Putamen (tissue), 1 donor: ENCODE results near the gene SDR42E2.
"Not testable (repeated sequence)": the region's sequence is repeated elsewhere in the genome, so short reads cannot be mapped to it uniquely, and the experiment has no call there.

Source experiments
- DNase-seq: peaks from one replicate; pipeline ENCODE4 v3.0.0-alpha.2; 2016; ENCODE audit warnings: low spot score

Gene SDR42E2

DNA sequence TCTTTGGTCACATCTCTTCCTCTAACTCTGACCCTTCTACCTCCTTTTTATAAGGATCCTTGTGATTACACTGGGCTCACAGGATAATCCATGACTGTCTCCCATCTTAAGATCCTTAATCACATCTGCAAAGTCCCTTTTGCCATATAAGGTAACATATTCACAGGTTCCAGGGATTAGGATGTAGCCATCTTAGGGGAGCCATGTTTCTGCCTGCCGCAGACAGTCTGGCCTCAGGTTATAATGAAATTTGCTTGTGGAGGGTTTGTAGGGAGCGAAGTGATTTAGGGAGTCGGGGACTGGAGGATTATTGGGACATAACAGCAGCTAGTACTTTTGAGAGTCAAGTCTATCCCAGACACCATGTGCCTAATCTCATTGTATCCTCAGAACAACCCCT, 51.5 kb downstream of the SDR42E2 start:
- DNase-seq: no peak

DNA sequence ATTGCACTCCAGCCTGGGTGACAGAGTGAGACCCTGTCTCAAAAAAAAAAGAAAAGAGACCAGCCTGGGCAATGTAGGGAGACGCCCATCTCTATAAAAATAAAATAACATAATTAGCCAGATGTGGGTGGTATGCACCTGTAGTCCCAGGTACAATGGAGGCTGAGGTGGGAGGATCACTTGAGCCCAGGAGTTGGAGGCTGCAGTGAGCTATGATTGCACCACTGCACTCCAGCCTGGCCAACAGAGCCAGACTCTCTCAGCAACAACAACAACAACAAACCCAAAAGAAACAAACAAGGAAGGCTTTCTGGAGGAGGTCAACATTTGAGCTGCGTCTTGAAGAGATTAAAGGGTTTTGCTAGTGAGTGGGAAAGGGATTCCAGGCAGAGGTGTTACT, 52.1 kb downstream of the SDR42E2 start:
- no peak for DNase-seq

DNA sequence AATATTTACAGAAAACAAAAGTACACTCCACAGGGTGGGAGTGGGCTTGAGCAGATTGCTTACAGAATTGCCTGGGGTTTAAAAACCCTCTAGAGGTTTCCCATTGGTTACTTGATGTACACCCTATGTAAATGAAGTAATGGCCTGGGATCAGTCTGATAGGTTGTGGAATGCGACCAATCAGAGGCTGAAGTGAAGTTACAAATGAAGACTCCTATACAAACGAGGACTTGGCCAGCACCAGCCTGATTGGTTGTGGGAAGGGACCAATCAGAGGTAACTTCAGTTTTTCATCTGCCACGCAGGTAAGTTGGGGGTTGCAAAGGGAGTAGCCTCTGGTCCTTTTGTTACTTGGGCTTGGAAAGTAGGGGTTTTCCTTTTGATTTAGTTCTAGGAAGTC, 52.6 kb downstream of the SDR42E2 start:
- no peak for DNase-seq

DNA sequence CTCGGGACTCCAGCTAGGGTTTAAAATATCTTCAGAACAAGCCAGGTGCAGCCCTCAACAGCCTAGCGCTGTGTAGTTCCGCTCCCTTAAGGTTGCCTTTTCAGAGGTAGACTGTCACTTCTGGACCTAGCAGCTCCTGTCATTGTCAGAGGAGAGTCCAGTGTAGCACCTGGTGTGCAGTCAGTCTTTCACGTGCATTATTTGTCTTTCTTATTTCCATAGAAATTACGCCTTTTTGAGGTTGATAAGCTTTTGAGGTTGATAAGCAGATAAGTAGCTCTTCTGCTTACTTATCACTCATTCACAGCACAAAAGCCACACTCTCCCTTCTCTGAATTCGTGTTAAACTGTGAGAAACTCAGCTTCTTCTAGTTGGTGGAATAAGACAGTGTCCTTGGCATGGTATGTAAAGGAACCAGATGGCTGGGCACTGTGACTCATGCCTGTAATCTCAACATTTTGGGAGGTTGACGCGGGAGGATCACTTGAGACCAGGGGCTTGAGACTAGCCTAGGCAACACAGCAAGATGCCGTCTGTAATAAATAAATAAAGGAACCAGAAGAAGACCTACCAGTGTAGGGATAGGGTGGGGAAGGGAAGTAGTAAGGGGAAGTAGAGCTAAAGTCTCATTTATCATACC, 54.0 kb downstream of the SDR42E2 start:
- DNase-seq: no peak

DNA sequence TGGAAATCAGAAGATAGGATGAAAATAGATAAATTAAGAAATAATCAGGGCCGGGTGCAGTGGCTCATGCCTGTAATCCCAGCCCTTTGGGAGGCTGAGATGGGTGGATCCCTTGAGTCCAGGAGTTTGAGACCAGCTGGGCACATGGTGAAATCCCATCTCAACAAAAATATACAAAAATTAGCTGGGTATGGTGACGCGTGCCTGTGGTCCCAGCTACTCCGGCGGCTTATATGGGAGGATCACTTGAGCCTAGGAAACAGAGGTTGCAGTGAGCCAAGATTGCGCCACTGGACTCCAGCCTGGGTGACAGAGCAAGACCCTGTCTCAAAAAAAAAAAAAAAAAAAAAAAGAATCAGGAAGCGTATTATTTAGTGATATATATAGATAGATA, 54.5 kb downstream of the SDR42E2 start:
- not testable (repeated sequence) for DNase-seq

DNA sequence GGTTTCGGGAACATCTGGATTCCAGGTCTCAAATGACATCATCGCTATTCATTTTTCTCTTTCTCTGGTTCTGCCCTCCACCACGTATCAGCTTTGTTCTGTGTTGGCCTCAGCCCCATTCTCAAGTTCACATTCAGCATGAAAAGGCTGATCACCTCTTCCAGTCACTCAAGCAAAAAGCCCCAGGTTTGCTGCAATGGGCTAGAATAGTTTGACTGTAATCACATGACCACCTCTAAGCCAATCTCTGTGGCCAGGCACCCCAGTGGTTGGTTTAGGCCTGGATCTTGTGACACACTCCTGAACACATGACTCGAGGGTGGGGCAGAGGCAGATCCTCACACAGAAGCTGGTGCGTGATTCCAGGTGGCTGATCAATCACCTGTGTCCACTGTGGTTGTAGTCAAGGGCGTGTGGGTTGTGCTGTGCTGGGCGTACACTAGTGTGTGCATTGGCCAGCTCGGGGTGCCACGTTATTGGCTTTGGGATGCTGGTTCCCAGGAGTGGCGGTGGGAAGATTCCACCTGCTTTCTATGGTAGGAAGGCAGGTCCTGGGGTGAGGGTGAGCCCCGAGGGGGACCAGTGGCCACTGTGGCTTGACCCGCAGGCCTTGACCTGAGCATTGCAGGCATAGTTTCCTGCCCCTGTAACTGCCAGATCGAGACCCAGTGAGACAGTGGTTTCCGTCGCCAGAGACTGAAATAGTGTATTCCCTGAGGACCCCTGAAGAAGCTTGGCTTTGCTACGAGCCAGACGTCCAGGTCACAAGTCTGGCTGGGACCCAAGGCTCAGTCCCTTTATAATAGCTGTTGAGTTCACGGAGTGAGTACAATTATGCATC, 55.8 kb downstream of the SDR42E2 start:
- no peak for DNase-seq

DNA sequence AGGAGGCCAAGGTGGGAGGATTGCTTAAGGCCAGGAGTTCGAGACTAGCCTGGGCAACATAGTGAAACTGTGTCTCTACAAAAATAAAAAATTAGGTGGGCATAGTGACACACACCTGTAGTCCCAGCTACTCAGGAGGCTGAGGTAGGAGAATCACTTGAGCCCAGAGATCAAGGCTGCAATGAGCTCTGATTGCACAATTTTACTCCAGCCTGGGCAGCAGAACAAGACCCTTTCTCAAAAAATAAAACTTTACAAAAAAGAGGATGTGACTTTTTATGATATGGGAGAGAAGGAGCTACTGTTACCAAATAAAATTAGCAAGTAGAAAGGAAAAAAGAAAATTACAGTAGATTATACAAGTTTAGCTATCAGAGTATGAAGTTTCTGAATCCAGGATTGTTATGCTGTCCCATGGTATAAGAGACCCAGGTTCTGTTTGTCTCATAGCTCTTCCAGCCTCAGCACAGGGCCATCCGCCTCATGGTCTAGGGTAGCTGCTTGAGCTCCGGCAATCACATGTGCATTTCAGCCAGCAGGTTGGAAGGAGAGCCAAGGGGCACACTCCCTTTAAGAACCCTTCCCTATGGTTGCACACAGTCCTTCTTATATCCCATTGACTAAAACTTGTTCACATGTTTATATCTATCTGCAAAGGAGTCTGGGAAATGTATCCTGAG, 57.2 kb downstream of the SDR42E2 start:
- DNase-seq: no peak

DNA sequence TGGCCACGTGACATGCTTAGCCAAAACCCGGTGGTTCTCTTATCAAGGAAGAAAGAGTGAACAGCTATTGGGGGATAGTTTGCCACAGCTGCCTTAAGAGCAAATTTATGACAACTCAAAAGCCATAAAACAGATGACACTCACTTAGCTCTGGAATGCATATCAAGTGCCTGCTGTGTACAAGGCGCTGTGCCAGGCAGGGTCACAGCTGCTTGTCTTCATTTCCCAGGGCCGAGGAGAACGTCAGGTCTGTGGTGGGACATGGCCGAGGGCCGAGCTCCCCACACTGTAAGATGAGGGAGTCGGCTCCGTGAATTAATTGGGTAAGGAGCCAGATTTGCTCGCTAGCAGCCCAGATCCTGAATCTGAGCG, 57.7 kb downstream of the SDR42E2 start:
- no peak for DNase-seq

DNA sequence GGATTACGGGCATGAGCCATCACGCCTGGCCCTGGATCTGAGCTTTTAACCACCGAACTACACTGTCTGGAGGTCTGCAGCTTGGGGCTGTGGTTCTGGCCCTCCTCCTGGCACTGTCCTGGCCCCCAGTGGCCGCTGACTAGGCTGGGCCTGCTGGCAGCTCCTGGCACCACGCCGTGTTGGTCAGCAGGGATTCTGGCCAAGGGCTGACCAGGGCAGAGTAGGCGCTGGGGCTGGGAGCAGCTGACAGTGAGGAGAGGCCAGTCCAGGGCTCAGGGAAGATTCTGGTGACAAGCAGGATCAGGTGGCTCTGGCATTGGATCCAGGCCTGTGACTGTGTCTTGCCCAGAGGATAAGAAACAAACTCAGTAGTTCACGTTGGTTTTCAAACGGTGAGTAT, 58.4 kb downstream of the SDR42E2 start:
- peak; percentile 42 for DNase-seq

DNA sequence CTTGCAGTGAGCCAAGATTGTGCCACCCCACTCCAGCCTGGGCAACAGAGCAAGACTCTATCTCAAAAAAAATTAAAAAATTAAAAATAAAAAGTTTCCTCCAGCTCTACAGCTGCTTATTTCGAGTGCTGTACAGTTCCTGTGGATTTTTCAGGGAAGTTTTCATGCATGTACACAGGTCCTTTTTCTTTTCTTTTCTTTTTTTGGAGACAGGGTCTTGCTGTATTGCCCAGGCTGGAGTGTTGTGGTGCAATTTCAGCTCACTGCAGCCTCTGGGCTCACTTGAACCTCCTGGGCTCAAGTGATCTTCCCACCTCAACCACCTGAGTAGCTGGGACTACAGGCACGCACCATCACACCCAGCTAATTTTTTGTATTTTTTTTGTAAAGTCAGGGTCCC, 59.7 kb downstream of the SDR42E2 start:
- DNase-seq: no peak

DNA sequence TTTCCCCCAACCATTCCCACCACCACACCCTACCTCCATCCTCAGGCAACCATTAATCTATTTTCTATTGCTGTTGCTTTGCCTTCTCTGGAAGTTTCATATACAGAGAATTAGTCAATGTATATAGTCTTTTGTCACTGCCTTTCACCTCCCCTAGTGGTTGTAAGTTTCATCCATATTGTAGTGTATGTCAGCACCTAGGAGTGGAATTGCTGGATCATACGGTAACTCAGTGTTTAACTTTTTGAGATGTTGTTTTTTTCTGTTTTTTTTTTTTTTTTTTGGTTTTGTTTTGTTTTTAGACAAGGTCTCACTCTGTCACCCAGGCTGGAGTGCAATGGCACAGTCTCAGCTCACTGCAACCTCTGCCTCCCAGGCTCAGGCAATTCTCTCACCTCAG, 60.7 kb downstream of the SDR42E2 start:
- DNase-seq: no peak

DNA sequence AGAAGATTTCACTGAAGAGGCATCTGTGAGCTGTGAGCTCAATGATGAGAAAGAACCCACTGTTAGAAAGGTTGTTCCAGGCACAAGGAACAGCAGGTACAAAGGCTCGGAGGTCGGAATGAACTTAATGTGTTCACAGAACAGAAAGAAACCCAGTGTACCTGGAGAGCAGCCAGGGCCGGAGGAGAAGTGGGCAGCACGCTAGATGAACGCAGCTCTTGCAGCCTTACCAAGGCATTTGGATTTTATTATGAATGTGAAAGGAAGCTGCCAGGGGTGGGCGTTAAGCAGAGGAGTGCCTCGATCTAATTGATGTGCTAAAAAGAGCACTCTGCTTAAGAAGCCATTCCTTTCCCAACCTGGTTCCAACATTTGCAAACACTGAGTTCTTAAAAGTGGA, 62.8 kb downstream of the SDR42E2 start:
- DNase-seq: peak; percentile 73

DNA sequence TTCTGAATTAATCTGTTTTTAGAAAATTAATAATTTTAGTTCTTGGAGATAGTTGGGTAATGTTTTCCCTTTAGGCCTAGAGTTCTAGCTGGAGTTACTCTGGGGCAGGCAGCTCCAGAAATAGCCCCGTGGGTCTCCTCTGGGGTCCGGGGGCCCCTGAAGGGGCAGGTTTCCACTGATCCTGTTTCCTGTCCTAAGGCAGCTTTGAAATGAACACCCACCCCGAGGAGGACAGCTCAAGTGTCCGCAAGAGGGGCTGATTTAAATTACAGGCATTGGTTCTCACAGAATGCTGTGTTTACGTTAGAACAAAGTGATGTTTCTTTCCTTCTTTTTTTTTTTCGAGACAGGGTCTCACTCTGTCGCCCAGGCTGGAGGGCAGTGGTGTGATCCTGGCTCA, 67.6 kb downstream of the SDR42E2 start:
- no peak for DNase-seq

DNA sequence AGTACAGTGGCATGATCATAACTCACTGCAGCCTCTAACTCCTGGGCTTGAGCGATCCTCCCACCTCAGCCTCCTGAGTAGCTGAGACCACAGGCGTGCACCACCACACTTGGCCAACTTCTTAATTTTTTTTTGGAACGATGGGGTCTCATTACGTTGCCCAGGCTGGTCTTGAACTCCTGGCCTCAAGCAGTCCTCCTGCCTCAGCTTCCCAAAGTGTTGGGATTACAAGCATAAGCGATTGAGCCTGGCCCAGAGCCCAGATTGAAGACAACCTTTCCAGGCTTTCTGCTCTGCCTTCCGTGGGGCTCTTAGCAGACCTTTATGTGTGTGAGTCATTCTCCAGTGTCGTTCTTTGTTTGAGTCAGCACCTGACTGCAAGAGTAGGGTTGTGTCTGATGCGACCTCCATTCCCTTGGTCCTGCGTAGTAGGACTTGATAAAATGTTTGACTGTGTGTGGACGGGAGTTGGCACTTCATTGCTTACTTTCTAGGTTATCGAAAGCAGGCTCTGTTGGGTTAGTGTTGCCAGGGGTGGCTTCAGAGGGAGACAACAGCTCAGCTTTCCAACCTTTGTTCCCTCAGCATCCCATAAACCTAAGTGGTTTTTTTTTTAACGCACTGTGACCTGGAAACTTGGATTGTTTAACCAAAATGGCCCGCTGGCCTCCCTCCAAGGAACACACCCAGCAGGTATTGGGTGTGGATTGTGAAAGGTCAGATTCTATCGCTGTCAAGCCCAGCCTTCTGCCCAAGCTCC, 70.2 kb downstream of the SDR42E2 start:
- DNase-seq: no peak

DNA sequence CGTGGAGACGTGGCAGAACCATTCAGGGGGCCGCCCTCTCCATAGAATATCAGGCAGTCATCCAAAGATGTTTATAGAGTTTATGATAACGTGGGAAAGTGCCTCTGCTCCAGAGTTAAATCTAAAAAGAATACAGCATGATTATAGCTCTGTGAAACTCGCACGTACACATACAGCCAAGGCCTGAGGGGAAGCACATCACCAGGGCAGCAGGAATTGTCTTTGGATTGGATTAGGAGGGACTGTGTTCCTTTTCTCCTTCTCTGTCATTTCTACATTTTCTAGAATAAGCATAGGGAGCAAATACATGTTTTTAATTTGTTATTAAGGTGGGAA, 70.7 kb downstream of the SDR42E2 start:
- no peak for DNase-seq

DNA sequence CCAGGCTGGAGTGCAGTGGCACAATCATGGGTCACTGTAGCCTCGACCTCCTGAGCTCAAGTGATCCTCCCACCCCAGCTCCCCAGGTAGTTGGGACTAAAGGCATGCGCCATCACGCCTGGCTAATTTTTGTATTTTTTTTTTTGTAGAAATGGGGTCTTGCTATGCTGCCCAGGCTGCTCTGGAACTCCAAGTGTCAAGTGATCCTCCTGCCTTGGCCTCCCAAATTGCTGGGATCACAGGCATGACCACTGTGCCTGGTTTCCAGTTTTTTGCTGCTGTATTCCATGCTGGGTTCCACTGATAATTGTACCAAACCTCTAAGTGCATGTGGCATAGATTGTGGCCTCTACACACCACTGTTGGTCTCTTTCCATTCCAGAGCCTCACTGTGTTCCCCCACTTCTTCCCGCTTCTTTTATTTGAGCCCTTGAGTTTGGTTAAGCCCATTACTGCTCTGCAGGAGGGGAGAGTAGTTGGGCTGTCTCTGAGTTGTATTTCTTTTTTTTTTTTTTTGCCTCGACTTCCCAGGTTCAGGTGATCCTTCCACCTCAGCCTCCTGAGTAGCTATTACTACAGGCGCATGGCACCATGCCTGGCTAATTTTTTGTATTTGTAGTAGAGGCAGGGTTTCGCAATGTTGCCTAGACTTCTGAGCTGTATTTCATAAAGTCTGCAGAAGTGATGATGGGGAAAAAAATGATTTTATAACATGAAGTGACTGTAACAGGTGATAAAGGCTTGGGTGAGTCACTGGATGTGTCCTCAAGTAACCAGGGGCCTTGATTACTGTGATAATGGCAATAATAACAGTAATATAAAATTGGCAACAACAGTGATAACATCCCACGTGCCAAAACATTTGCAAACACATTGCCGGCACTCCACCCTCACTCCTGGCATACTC, 73.8 kb downstream of the SDR42E2 start:
- no peak for DNase-seq

DNA sequence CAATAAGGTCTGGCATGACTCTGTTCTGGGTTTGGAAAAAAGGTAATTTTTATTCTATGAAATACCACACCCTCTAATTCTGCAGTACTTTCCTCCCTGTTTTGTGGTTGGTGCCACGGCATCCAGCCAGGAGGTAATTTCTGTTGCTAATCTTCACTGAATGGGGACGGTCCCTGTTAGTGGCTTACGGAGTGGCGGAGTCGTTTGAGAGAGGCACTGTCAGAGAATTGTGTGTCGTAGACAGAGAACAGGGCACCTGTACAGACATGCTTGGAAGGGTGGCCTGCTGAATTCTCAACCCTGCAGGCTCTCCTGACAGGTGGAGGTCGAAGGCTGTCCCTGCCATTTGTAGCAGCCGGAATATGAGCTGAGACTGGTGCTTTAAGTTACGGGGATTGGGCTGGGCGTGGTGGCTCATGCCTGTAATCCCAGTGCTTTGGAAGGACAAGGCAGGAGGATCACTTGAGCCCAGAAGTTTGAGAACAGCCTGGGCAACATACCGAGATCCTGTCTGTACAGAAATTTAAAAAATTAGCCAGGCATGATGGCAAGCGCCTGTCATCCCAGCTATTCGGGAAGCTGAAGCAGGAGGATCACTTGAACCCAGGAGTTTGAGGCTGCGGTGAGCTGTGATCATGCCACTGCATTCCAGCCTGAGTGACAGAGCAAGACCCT, 77.0 kb downstream of the SDR42E2 start:
- no peak for DNase-seq

DNA sequence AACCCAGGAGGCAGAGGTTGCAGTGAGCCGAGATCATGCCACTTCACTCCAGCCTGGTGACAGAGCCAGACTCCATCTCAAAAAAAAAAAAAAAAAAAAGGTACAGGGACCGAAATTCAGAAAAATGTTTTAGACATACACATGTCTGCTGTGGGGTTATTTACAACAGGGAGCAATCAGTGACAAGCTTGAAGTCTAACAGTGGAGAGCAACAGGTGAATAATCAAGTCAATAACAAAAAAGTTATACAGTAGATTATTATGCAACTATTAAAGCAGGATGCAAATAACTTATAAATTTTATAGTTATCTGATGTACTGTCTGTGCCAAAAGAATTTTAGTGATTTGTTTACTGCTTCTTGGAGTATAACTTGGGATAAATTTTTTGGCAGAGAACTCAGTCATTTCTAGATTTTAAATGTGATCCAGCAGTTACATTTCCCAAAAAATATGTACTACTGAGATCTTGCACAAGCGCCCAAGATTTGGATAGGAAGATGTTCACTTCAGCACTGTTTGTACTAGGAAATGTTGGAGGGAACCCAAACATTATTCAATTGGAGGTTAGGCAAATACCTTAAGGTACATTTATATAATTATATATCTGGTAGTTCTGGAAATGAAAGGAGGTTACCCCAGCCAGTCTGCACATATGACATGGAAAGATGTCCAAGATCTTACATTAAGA, 77.9 kb downstream of the SDR42E2 start:
- DNase-seq: no peak
